Panc1 (cell line): ENCODE results near the gene LMTK2. TPM values are rescaled to one million over a fixed set of nuclear protein-coding genes. Genes with fewer than 3 reads are reported as not detected.

Experiments used
- ATAC-seq: fragments of 200-7000 bp; cut with Tn5 transposase; 2 replicates; pipeline ENCODE4 v1.9.1; 2020; ENCODE audit warnings: mild to moderate bottlenecking, moderate library complexity
- BruUV-seq: library from RNA; stranded (reverse); fragments of 400-500 nt; replicated peaks from 2 replicates; lab custom pipeline; 2021; lab: Mats Ljungman, UMichigan
- CTCF ChIA-PET: fragments of 300-600 bp; sonication (Branson Sonifier 250); formaldehyde crosslinking; loops from one replicate; lab custom pipeline; 2022; ENCODE audit warnings: antibody characterized with exemption; lab: Charles Lee
- POLR2A ChIA-PET: fragments of 300-600 bp; sonication (Branson Sonifier 250); formaldehyde crosslinking; loops from one replicate; lab custom pipeline; 2022; ENCODE audit warnings: antibody characterized with exemption; lab: Charles Lee
- DNase-seq: peaks from one replicate; pipeline ENCODE4 v3.0.0-alpha.2; 2010; ENCODE audit warnings: low read depth, low spot score
- H3K27ac ChIP-seq: 2 replicates; pipeline ENCODE4 v1.5.1; 2011; ENCODE audit warnings: mild to moderate bottlenecking, low read length, inconsistent platforms
- H3K27me3 ChIP-seq: fragments of 200-500 bp; sonication (Bioruptor generic); 2 replicates; pipeline ENCODE4 v1.6.0; 2014; ENCODE audit warnings: low read length, inconsistent platforms; ENCODE audit not compliant: control insufficient read depth, insufficient read depth
- H3K36me3 ChIP-seq: fragments of 200-500 bp; sonication (Bioruptor generic); 2 replicates; pipeline ENCODE4 v1.5.1; 2014; ENCODE audit warnings: inconsistent platforms, mild to moderate bottlenecking, low read length, moderate library complexity; ENCODE audit not compliant: control insufficient read depth, insufficient read depth
- H3K4me1 ChIP-seq: 2 replicates; pipeline ENCODE4 v1.5.1; 2011; ENCODE audit warnings: inconsistent platforms, mild to moderate bottlenecking, low read length, moderate library complexity; ENCODE audit not compliant: control insufficient read depth, insufficient read depth
- H3K4me3 ChIP-seq, 2 experiments: 2 replicates each; pipeline ENCODE4 v1.5.1; 2011 to 2012; ENCODE audit warnings: low read depth in 2 of 2, low read length in 2 of 2, mild to moderate bottlenecking in 2 of 2, inconsistent platforms in 1 of 2, moderate library complexity in 1 of 2
- H3K9me3 ChIP-seq: fragments of 200-500 bp; sonication (Bioruptor generic); 2 replicates; pipeline ENCODE4 v1.5.1; 2014; ENCODE audit warnings: low read depth, mild to moderate bottlenecking, inconsistent platforms, low read length, moderate library complexity; ENCODE audit not compliant: control insufficient read depth, insufficient read depth
- POLR2AphosphoS5 ChIP-seq: IDR thresholded peaks from 2 replicates; pipeline ENCODE4 v1.6.1; 2012; ENCODE audit warnings: mild to moderate bottlenecking, low read depth, low read length, moderate library complexity
- SIN3A ChIP-seq: IDR thresholded peaks from 2 replicates; pipeline ENCODE4 v1.6.1; 2012; ENCODE audit warnings: low read depth, mild to moderate bottlenecking, low read length, moderate library complexity, borderline replicate concordance; ENCODE audit not compliant: insufficient read depth
- TCF7L2 ChIP-seq: IDR thresholded peaks from 2 replicates; pipeline ENCODE4 v1.6.1; 2011; ENCODE audit warnings: mild to moderate bottlenecking, low read depth, low read length, inconsistent platforms
- in situ Hi-C: cut with HindIII; loops from 2 replicates; pipeline ENCODE4 v1.10.0; 2016; ENCODE audit warnings: low sequenced_read_pairs, low pct_unique_long_range_greater_than_20kb
- intact Hi-C: fragments of 100-400 bp; cut with micrococcal nuclease; formaldehyde crosslinking; loops from one replicate; pipeline ENCODE4 v1.10.0; 2022; ENCODE audit not compliant: unreplicated experiment
- total RNA-seq: library from RNA; stranded (reverse); gene quantifications from one replicate; pipeline ENCODE4 v1.2.1, GENCODE V29; 2021; ENCODE audit not compliant: unreplicated experiment
- TF ChIP-seq, protein P1 (sequence below), 2 experiments: IDR thresholded peaks; 2 replicates each; pipeline ENCODE4 v1.6.1; 2011 to 2012; ENCODE audit warnings: low read depth in 2 of 2, control low read depth in 1 of 2, low read length in 1 of 2, mild to moderate bottlenecking in 1 of 2, moderate library complexity in 1 of 2; ENCODE audit not compliant: insufficient read depth in 1 of 2
- TF ChIP-seq, protein P2 (sequence below): fragments of 450-650 bp; IDR thresholded peaks from 2 replicates; pipeline ENCODE4 v1.5.1; 2017; ENCODE audit warnings: mild to moderate bottlenecking

Gene LMTK2
- total RNA-seq, 1 experiment from 2014 or later = 25.4 TPM

DNA sequence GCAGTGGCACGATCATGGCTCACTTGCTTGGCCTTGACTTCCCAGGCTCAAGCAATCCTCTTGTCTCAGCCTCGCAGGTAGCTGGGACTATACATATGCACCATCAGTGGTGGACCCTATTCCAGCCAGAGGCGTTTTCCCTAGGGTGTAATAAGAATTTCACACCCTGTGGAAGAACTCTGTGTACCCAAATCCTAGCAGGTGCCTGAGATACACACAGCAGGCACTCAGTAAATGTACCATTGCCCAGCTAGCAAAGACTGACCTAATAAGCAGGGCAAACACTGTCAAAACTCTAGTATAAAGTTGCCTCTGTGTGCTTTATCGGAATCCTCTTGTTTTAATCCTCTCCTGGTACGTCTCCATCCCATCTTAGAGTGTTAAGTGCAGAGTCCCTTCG is 70.9 kb downstream of the LMTK2 start:
- in situ Hi-C loops (no loop called here), intact Hi-C loops (no loop called here)
- DNase-seq = no peak
- peaks cover 5% of the 10 kb centered on the region; the same call in 1 of the 2 replicates for H3K36me3 ChIP-seq
- ChIA-PET CTCF (interaction anchor here (1.7 kb wide), 1 partner anchor 9 kb away, joined by 4 read pairs; no protein-coding TSS in a partner anchor), POLR2A (no interaction called here)
- no peak for ATAC-seq
- H3K27ac ChIP-seq = no peak overlapping the region
- H3K9me3 ChIP-seq = no peaks in the 10 kb centered on the region
- no TSS peak for BruUV-seq
- TF ChIP-seq TCF7L2 = no peak
- no peak overlapping the region for H3K4me3 ChIP-seq
- no peaks in the 10 kb centered on the region for H3K4me1 ChIP-seq
- no peaks in the 10 kb centered on the region for H3K27me3 ChIP-seq

DNA sequence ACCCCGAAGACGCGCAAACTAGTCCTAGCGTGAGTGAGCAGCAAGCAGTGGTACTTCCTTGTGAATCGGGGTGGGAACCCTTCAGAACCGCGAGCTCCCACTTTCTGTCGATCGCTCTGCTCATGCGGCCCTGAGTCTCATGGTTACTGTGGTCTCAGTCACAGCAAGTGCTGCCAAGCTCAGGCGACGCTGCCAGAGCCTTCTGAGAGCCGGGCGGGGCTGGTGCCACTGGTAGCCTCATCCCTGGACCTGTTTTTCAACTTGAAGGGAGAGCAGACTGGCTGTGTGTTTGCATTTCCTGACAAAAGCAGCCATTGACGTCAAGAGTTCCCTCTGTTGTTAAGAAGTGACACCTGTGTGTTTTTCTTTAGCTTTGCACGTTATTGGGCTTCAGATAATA is 71.7 kb downstream of the LMTK2 start:
- H3K4me1 ChIP-seq = no peaks in the 10 kb centered on the region
- no peaks in the 10 kb centered on the region for H3K27me3 ChIP-seq
- 0 out of 2 replicates have a peak, but pooled peaks have one; percentile 30 for ATAC-seq
- in situ Hi-C loops = no loop called here
- TF ChIP-seq, protein P1, sequence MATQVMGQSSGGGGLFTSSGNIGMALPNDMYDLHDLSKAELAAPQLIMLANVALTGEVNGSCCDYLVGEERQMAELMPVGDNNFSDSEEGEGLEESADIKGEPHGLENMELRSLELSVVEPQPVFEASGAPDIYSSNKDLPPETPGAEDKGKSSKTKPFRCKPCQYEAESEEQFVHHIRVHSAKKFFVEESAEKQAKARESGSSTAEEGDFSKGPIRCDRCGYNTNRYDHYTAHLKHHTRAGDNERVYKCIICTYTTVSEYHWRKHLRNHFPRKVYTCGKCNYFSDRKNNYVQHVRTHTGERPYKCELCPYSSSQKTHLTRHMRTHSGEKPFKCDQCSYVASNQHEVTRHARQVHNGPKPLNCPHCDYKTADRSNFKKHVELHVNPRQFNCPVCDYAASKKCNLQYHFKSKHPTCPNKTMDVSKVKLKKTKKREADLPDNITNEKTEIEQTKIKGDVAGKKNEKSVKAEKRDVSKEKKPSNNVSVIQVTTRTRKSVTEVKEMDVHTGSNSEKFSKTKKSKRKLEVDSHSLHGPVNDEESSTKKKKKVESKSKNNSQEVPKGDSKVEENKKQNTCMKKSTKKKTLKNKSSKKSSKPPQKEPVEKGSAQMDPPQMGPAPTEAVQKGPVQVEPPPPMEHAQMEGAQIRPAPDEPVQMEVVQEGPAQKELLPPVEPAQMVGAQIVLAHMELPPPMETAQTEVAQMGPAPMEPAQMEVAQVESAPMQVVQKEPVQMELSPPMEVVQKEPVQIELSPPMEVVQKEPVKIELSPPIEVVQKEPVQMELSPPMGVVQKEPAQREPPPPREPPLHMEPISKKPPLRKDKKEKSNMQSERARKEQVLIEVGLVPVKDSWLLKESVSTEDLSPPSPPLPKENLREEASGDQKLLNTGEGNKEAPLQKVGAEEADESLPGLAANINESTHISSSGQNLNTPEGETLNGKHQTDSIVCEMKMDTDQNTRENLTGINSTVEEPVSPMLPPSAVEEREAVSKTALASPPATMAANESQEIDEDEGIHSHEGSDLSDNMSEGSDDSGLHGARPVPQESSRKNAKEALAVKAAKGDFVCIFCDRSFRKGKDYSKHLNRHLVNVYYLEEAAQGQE (IDR thresholded peaks at IDR 0.05; ENCODE audit: insufficient read depth in 1 of 2, low read depth in 2 of 2, low read length in 1 of 2) = no peak
- TF ChIP-seq SIN3A (no peak), POLR2AphosphoS5 (no peak), TCF7L2 (no peak)
- TF ChIP-seq, protein P2, sequence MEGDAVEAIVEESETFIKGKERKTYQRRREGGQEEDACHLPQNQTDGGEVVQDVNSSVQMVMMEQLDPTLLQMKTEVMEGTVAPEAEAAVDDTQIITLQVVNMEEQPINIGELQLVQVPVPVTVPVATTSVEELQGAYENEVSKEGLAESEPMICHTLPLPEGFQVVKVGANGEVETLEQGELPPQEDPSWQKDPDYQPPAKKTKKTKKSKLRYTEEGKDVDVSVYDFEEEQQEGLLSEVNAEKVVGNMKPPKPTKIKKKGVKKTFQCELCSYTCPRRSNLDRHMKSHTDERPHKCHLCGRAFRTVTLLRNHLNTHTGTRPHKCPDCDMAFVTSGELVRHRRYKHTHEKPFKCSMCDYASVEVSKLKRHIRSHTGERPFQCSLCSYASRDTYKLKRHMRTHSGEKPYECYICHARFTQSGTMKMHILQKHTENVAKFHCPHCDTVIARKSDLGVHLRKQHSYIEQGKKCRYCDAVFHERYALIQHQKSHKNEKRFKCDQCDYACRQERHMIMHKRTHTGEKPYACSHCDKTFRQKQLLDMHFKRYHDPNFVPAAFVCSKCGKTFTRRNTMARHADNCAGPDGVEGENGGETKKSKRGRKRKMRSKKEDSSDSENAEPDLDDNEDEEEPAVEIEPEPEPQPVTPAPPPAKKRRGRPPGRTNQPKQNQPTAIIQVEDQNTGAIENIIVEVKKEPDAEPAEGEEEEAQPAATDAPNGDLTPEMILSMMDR = no peak
- ChIA-PET POLR2A (no interaction called here), CTCF (interaction anchor here (1.7 kb wide), 1 partner anchor 10 kb away, joined by 4 read pairs; no protein-coding TSS in a partner anchor)
- H3K27ac ChIP-seq = no peak overlapping the region
- peaks cover 1% of the 10 kb centered on the region; the same call in 1 of the 2 replicates for H3K36me3 ChIP-seq
- DNase-seq = no peak
- intact Hi-C loops = no loop called here
- H3K9me3 ChIP-seq = no peaks in the 10 kb centered on the region
- BruUV-seq = no TSS peak
- no peak overlapping the region for H3K4me3 ChIP-seq

DNA sequence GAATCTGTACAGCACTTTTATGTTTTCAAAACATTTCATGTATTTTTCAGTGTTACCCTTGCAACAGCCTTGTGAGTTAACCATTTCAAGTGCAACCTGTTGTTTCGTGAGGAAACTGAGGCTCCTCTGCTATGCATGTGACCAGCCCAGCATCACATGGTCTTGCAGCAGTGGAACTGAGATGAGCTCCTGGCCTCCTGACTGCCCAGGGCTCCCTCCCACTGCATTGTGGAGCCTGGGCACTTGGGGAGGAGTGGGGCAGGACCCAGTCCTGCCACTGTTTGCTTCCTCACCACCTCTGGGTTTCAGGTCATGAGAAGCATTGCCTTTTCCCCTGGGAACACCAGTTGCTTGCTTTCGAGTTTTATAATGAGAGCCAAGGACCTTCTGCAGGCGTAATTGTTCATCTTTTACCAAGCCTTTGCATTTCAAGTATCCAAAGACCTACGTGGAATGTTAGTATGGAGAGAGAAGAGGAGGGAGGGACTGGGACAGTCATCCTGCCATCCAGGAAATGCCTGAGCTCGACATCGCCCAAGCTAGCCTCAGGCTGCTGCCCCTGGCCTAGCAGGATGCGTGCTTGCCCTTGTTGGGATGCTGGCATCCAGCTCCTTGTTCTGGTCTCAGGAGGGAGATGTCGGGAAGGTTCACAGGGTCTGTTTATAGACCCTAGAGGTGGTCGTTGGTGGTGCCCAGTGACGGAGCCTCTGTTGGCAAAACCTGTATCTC is 72.3 kb downstream of the LMTK2 start:
- TF ChIP-seq, protein P2 = no peak
- TF ChIP-seq TCF7L2 = no peak
- TF ChIP-seq, protein P1 (IDR thresholded peaks at IDR 0.05; ENCODE audit: insufficient read depth in 1 of 2, low read depth in 2 of 2, low read length in 1 of 2) = no peak
- H3K9me3 ChIP-seq = no peaks in the 10 kb centered on the region
- POLR2A ChIA-PET = no interaction called here
- CTCF ChIA-PET = interaction anchor here (1.7 kb wide), 1 partner anchor 11 kb away, joined by 4 read pairs; no protein-coding TSS in a partner anchor
- no peak for DNase-seq
- no peak overlapping the region for H3K27ac ChIP-seq
- no peak overlapping the region for H3K4me3 ChIP-seq
- no peaks in the 10 kb centered on the region for H3K27me3 ChIP-seq
- in situ Hi-C loops (no loop called here), intact Hi-C loops (no loop called here)
- H3K36me3 ChIP-seq = no peaks in the 10 kb centered on the region
- H3K4me1 ChIP-seq = no peaks in the 10 kb centered on the region
- no peak; the same call in 1 of the 2 replicates for ATAC-seq
- no TSS peak for BruUV-seq
